Neuron (in vitro differentiated cells): ENCODE results near the gene DRAM1.
A peak's percentile ranks its signal among the peaks of the same experiment; 100 is the strongest.
"Not testable (repeated sequence)": the region's sequence is repeated elsewhere in the genome, so short reads cannot be mapped to it uniquely, and the experiment has no call there.

Experiments used
- H2AFZ ChIP-seq: one replicate; pipeline ENCODE4 v1.6.1; 2013; ENCODE audit warnings: low read depth, mild to moderate bottlenecking, inconsistent platforms, low read length, moderate library complexity
- H3K27me3 ChIP-seq: one replicate; pipeline ENCODE4 v1.6.1; 2013; ENCODE audit warnings: low read length; ENCODE audit not compliant: insufficient read depth
- H3K36me3 ChIP-seq: one replicate; pipeline ENCODE4 v1.6.1; 2013; ENCODE audit warnings: low read length; ENCODE audit not compliant: insufficient read depth
- H3K4me1 ChIP-seq: one replicate; pipeline ENCODE4 v1.6.1; 2013; ENCODE audit warnings: low read length; ENCODE audit not compliant: insufficient read depth
- H3K4me3 ChIP-seq: 2 replicates; pipeline ENCODE4 v1.5.1; 2013; ENCODE audit warnings: mild to moderate bottlenecking, low read length, moderate library complexity
- H3K9me3 ChIP-seq: one replicate; pipeline ENCODE4 v1.6.1; 2013; ENCODE audit warnings: low read length

DRAM1 gene

GRCh38 chr12:101867619-101868018 lies 9.8 kb upstream of the DRAM1 start:
- H2AFZ ChIP-seq, H3K9me3 ChIP-seq, H3K4me1 ChIP-seq, H3K27me3 ChIP-seq, H3K36me3 ChIP-seq, H3K4me3 ChIP-seq: not testable (repeated sequence)

- Histone ChIP-seq H3K27me3 (no peaks in the 10 kb centered on the region), H3K9me3 (no peaks in the 10 kb centered on the region), H3K4me1 (no peaks in the 10 kb centered on the region), H3K36me3 (no peaks in the 10 kb centered on the region), H3K4me3 (no peak overlapping the region), H2AFZ (no peak overlapping the region)
Observed at GRCh38 chr12:101870925-101871324, 6.5 kb upstream of the DRAM1 start.

DNA sequence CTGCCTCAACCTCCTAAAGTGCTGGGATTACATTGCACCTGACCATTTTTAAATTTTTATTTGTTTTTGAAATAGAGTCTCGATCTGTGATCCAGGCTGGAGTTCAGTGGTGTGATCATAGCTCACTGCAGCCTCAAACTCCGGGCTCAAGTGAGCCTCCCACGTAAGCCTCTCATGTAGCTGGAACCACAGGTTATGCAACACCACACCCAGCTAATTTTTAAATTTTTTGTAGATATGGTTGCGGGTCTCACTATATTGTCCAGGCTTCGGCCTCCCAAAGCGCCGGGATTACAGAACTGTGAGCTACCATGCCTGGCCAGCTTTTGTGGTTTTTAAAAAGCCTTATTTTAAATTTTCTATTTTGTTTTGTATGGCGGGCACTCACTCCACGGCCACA lies 2.2 kb upstream of the DRAM1 start:
- H3K27me3 ChIP-seq: no peaks in the 10 kb centered on the region
- H3K4me1 ChIP-seq: no peaks in the 10 kb centered on the region
- H3K36me3 ChIP-seq: no peaks in the 10 kb centered on the region
- no peak overlapping the region for H2AFZ ChIP-seq
- H3K9me3 ChIP-seq: no peaks in the 10 kb centered on the region
- no peak overlapping the region for H3K4me3 ChIP-seq

DNA sequence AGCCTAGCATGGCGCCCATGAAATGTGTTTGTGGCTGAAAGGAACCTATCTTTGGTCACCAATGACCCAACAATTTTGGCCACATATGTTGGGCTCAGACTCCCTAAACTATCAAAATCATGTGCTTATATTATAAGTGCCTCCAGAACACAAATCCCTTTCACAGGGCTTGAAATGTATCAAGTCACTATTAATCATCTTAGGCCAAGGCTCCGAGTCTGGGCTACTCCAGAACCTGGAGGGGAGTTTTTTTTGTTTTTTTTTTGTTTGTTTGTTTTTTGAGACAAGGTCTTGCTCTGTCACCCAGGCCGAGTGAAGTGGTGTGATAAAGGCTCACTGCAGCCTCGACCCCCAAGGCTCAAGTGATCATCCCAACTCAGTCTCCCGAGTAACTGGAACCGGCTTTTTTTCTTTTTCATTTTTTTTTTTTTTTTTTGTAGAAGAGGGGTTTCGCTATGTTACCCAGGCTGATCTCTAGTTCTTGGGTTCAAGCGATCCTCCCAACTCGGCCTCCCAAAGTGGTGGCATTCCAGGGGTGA lies 989 bp upstream of the DRAM1 start:
- Histone ChIP-seq H2AFZ (no peak overlapping the region), H3K4me1 (no peaks in the 10 kb centered on the region), H3K4me3 (peak overlapping the region; percentile 58), H3K9me3 (no peaks in the 10 kb centered on the region), H3K36me3 (no peaks in the 10 kb centered on the region), H3K27me3 (no peaks in the 10 kb centered on the region)

DNA sequence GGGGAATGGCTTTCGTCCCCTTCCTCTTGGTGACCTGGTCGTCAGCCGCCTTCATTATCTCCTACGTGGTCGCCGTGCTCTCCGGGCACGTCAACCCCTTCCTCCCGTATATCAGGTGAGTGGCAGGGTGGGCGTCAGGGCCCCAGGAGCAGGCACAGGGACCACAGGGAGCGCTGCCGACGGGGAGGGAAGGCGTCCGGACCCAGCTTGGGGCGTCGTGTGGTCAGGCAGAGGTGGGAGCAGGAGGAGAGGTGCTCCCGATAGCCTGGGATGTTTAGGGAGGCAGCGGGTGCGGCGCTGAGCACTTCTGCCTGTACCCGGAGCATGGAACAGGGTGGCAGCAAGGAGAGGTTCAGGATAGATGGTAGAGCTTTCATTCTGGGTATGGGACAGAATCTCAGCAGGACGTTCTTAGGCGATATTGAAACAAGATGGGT lies 444 bp downstream of the DRAM1 start:
- Histone ChIP-seq H3K27me3 (no peaks in the 10 kb centered on the region), H3K4me1 (no peaks in the 10 kb centered on the region), H2AFZ (peak overlapping the region; percentile 95), H3K36me3 (no peaks in the 10 kb centered on the region), H3K4me3 (peak overlapping the region; percentile 58), H3K9me3 (no peaks in the 10 kb centered on the region)

GRCh38 chr12:101878243-101878821 lies 952 bp downstream of the DRAM1 start:
- H3K4me3 ChIP-seq: peak overlapping the region; percentile 58
- H2AFZ ChIP-seq: peak overlapping the region; percentile 95
- H3K27me3 ChIP-seq: no peaks in the 10 kb centered on the region

DNA sequence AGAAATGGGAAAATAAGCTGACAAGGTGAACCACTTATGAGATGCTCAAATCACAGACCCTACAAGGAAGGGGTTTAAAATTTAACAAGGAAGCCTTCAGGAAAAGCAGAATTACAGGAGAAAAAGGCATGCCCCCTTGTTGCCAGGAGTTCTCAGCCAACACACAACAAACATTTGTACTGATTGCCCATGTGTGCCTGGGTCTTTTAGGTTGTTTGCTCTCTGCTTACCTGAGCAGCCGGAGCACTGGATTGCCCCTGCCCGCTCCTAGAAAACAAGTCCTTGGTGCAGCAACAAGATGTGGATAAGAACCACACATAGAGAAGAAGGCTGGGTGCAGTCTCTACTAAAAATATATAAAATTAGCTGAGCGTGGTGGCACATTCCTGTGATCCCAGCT lies 3.4 kb downstream of the DRAM1 start:
- Histone ChIP-seq H3K4me1 (no peaks in the 10 kb centered on the region), H3K27me3 (no peaks in the 10 kb centered on the region), H3K9me3 (no peaks in the 10 kb centered on the region), H3K4me3 (no peak overlapping the region), H3K36me3 (no peaks in the 10 kb centered on the region), H2AFZ (no peak overlapping the region)

More at GRCh38 chr12:101878243-101878821, 952 bp downstream of the DRAM1 start:
- no peaks in the 10 kb centered on the region for H3K36me3 ChIP-seq
- no peaks in the 10 kb centered on the region for H3K9me3 ChIP-seq
- no peaks in the 10 kb centered on the region for H3K4me1 ChIP-seq

GRCh38 chr12:101881228-101881627 lies 3.8 kb downstream of the DRAM1 start:
- no peaks in the 10 kb centered on the region for H3K27me3 ChIP-seq
- H3K4me1 ChIP-seq: no peaks in the 10 kb centered on the region
- H3K4me3 ChIP-seq: no peak overlapping the region
- H3K36me3 ChIP-seq: no peaks in the 10 kb centered on the region
- no peaks in the 10 kb centered on the region for H3K9me3 ChIP-seq
- H2AFZ ChIP-seq: no peak overlapping the region

- Histone ChIP-seq H3K4me1 (no peaks in the 10 kb centered on the region), H2AFZ (no peak overlapping the region), H3K36me3 (no peaks in the 10 kb centered on the region), H3K4me3 (no peak overlapping the region), H3K9me3 (no peaks in the 10 kb centered on the region), H3K27me3 (no peaks in the 10 kb centered on the region)
Observed at GRCh38 chr12:101884174-101884573, 6.8 kb downstream of the DRAM1 start.

- H3K9me3 ChIP-seq, H3K4me3 ChIP-seq, H2AFZ ChIP-seq, H3K27me3 ChIP-seq, H3K36me3 ChIP-seq, H3K4me1 ChIP-seq: not testable (repeated sequence)
Observed at GRCh38 chr12:101884781-101885340, 7.5 kb downstream of the DRAM1 start.

- H3K36me3 ChIP-seq: no peaks in the 10 kb centered on the region
- no peaks in the 10 kb centered on the region for H3K9me3 ChIP-seq
- no peaks in the 10 kb centered on the region for H3K27me3 ChIP-seq
- no peaks in the 10 kb centered on the region for H3K4me1 ChIP-seq
- no peak overlapping the region for H3K4me3 ChIP-seq
- no peak overlapping the region for H2AFZ ChIP-seq
Observed at GRCh38 chr12:101885912-101886561, 8.7 kb downstream of the DRAM1 start.

DNA sequence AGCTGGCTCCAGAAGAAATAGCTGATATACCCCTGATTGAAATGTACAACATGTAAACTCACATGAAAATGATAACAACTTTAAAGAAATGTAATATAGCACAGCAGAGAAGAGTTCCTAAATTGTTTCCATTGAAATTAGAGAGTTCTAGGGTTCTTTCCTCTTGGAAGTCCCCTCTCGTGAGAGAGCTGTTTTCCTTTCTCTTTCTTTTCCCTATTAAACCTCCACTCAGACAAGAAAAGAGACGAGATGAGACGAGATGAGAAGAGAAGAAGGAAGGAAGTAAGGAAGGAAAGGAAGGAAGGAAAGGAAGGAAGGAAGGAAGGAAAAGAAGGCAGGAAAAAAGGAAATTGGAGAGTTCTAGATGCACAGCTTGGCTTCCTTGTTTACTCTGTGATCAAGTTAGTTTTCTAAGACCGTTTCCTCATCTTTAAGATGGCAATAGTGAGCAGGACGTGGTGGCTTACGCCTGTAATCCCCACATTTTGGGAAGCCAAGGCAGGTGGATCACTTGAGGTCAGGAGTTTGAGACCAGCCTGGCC lies 11.9 kb downstream of the DRAM1 start:
- H2AFZ ChIP-seq: no peak overlapping the region
- H3K4me3 ChIP-seq: no peak overlapping the region
- H3K27me3 ChIP-seq: no peaks in the 10 kb centered on the region
- H3K9me3 ChIP-seq: no peaks in the 10 kb centered on the region
- H3K36me3 ChIP-seq: no peaks in the 10 kb centered on the region
- no peaks in the 10 kb centered on the region for H3K4me1 ChIP-seq

DNA sequence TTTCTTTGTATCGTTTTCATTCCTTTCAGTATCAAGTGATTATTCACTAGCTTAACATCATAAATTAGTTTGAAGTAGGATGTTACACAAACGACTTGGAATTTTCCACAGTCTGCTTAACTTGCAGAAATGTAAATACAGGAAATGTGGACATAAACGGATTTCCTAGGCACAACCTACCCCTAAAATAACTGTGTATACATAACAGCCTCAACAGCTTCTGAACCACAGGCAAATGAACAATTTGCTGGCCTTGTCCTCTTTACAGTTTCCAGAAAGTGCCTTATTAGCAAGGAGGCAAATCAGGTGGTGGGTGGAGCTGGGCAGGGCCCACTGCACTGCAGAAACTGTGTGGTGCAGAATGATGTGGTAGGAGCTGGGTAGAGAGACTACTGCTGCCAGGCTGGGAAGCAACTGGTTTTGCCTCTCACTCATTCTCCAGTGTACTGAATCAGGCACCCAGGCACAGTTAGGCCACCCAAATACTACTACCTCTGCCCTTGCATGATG lies 14.1 kb downstream of the DRAM1 start:
- Histone ChIP-seq H2AFZ (no peak overlapping the region), H3K9me3 (no peaks in the 10 kb centered on the region), H3K4me1 (no peaks in the 10 kb centered on the region), H3K4me3 (no peak overlapping the region), H3K27me3 (no peaks in the 10 kb centered on the region), H3K36me3 (no peaks in the 10 kb centered on the region)
